ENCODE measurements around the gene PPL. TPM values are rescaled to one million over a fixed set of nuclear protein-coding genes. Genes with fewer than 3 reads are reported as not detected.
A peak's percentile ranks its signal among the peaks of the same experiment; 100 is the strongest.

The PPL gene
- total RNA-seq, 1 donor from 2014 or later: 142 TPM

DNA sequence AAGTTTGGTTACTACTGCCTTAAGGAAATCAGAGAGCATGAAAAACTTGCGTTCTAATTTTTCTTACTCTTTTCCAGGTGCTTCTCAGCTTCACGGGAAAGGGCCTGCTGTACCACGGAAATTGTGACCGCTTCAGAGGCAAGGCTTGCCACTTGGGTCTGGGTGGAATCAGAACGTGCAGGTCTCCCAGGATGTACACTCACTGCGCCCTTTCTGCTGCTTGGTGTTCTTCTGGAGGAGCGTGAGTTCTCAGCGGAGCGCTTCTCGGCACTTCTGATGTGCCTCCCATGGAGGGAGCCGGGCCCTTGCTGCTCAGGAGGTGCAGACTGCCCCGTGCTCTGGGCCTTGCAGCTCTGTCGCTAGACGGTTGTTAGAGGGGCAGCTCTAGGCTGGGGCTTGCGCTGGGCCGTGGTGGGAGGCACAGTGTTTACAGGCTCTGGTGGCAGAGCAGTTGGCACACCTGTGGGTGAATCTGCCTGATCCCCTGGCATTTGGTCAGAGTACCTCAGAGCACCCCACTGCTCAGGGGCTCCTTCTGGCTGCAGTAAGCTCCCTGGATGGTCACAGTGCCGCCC is 56.9 kb downstream of the PPL start:
- TF ChIP-seq, protein P1, sequence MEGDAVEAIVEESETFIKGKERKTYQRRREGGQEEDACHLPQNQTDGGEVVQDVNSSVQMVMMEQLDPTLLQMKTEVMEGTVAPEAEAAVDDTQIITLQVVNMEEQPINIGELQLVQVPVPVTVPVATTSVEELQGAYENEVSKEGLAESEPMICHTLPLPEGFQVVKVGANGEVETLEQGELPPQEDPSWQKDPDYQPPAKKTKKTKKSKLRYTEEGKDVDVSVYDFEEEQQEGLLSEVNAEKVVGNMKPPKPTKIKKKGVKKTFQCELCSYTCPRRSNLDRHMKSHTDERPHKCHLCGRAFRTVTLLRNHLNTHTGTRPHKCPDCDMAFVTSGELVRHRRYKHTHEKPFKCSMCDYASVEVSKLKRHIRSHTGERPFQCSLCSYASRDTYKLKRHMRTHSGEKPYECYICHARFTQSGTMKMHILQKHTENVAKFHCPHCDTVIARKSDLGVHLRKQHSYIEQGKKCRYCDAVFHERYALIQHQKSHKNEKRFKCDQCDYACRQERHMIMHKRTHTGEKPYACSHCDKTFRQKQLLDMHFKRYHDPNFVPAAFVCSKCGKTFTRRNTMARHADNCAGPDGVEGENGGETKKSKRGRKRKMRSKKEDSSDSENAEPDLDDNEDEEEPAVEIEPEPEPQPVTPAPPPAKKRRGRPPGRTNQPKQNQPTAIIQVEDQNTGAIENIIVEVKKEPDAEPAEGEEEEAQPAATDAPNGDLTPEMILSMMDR (conservative IDR thresholded peaks at IDR 0.05): no peak
- Mint-ChIP-seq H3K36me3 (peaks cover 34% of the 10 kb centered on the region), H3K27me3 (no peaks in the 10 kb centered on the region), H3K9me3 (no peaks in the 10 kb centered on the region), H3K4me3 (no peak overlapping the region), H3K27ac (no peak overlapping the region), H3K4me1 (ENCODE audit: unreplicated experiment) (peaks cover 19% of the 10 kb centered on the region)
- DNase-seq (ENCODE audit: extremely low spot score, unreplicated experiment): no peak

DNA sequence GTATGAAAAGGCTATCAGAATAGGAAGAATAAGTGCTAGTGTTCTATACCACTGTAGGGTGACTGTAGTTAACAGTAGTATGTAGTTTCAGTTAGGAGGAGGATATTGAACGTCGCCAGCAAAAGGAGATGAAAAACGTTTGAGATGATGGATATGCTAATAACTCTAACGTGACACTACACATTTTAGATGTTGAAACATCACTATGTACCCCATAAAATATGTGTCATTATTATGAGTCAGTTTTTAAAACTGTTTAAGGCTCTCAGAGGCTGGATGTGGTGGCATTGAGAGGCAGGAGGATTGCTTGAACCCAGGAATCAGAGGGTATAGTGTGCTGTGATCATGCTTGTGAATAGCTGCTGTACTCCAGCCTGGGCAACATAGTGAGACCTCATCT is 57.9 kb downstream of the PPL start:
- TF ChIP-seq, protein P1 (conservative IDR thresholded peaks at IDR 0.05): no peak
- Mint-ChIP-seq H3K27ac (no peak overlapping the region), H3K27me3 (no peaks in the 10 kb centered on the region), H3K4me1 (ENCODE audit: unreplicated experiment) (peaks cover 13% of the 10 kb centered on the region), H3K4me3 (no peak overlapping the region), H3K36me3 (peaks cover 31% of the 10 kb centered on the region), H3K9me3 (no peaks in the 10 kb centered on the region)
- DNase-seq (ENCODE audit: extremely low spot score, unreplicated experiment): no peak

DNA sequence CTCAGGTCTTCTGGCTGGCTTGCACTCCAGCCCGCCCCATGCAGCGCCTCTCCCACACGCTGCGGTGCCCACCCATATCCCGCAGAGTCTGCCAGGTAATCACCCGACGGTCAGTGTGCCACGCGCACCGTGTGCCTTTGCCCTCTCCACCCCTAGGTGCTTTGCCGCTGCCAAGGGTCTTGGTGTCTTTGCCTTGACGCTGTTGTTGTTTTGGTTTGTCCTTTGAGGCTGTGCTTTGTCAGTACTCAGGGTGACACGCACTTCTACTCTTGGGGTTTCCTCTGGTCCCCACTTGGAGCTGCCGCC is 59.6 kb downstream of the PPL start:
- DNase-seq (ENCODE audit: extremely low spot score, unreplicated experiment): no peak
- Mint-ChIP-seq H3K4me1 (ENCODE audit: unreplicated experiment) (peaks cover 5% of the 10 kb centered on the region), H3K27ac (peak overlapping the region; percentile 63), H3K27me3 (no peaks in the 10 kb centered on the region), H3K9me3 (no peaks in the 10 kb centered on the region), H3K36me3 (peaks cover 23% of the 10 kb centered on the region), H3K4me3 (no peak overlapping the region)
- TF ChIP-seq, protein P1 (conservative IDR thresholded peaks at IDR 0.05): no peak

DNA sequence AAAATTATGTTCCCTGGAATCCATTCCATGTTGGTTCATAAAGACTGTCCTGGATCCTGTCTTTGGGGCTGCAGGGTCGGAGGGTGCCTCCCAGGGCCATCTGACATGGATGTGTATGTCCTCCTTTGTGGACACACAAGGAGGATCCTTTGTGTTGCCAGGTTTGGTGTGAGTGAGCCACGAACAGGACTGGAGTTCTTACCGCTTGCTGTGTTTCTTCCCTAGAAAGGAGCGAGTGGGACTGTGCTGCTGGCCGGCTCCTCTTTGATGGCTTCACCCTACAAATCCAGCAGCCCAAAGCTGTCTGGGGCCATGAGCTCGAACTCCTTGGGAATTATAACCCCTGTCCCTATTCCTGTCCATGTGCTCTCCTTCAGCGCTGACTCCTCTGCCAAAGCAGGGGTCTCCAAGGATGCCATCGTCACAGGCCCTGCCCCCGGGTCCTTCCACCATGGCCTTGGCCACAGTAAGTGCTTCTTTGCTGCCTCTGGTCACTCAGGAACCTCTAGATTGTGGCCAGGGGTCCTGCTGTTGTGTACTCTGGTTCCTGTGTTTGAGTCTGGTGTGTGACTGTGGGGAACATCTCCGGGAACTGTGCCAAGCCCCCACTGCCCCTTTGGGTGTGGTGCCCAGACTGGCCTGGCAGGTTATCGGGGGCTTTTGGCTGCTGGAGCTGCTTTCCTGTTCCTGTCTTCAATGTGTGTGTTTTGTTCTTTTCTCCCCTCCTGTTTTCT is 60.1 kb downstream of the PPL start:
- Mint-ChIP-seq H3K4me3 (no peak overlapping the region), H3K27ac (peak overlapping the region; percentile 63), H3K36me3 (peaks cover 21% of the 10 kb centered on the region), H3K27me3 (no peaks in the 10 kb centered on the region), H3K9me3 (no peaks in the 10 kb centered on the region), H3K4me1 (ENCODE audit: unreplicated experiment) (no peaks in the 10 kb centered on the region)
- no peak for DNase-seq (ENCODE audit: extremely low spot score, unreplicated experiment)
- TF ChIP-seq, protein P1 (conservative IDR thresholded peaks at IDR 0.05): no peak

DNA sequence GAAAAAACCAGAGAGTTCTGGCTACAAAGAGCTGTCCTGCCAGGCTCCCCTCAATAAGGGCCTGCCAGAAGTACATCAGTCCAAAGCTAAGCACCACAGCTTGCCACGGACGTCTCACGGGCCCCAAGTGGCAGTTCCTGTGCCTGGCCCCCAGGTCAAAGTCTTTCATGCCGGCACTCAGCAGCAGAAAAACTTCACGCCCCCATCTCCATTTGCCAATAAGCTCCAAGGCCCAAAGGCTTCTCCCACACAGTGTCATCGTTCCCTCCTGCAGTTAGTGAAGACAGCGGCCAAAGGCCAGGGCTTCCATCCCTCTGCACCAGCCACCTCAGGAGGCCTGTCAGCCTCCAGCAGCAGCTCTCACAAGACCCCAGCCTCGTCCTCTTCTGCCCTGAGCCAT is 62.3 kb downstream of the PPL start:
- H3K4me3 Mint-ChIP-seq: no peak overlapping the region
- H3K4me1 Mint-ChIP-seq (ENCODE audit: unreplicated experiment): no peaks in the 10 kb centered on the region
- H3K36me3 Mint-ChIP-seq: peaks cover 27% of the 10 kb centered on the region
- H3K9me3 Mint-ChIP-seq: no peaks in the 10 kb centered on the region
- peak overlapping the region; percentile 43 for H3K27ac Mint-ChIP-seq
- DNase-seq (ENCODE audit: extremely low spot score, unreplicated experiment): no peak
- TF ChIP-seq, protein P1 (conservative IDR thresholded peaks at IDR 0.05): no peak
- H3K27me3 Mint-ChIP-seq: no peaks in the 10 kb centered on the region
